ENCODE data around the gene MCM10.

MCM10 gene

DNA sequence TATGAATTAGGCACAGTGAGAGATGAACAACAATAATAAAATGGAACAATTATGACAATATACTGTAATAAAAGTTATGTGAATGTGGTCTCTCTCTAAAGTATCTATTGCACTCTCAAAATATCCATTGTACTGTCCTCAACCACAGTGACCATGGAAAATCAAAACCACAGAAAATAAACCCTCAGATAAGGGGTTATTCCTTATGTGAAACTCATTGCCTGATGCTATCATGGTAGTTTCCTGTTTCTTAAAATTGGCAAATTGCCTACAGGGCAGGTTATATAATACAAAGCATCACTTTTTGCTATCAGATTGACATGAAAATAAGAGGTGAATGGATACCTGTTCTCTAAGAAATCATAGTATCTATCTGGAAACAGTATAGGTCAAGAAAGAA is 3.8 kb downstream of the MCM10 start:
- Histone ChIP-seq H3K4me3 (ENCODE audit: low read length) (no peak overlapping the region), H3K27ac (ENCODE audit: low read length) (no peak overlapping the region), H3K36me3 (replicated peaks; ENCODE audit: insufficient read depth, low read length) (peaks cover 6% of the 10 kb centered on the region; the same call in 1 of the 2 replicates), H2AFZ (ENCODE audit: low read length) (no peak overlapping the region), H3K79me2 (ENCODE audit: low read length) (peaks cover 69% of the 10 kb centered on the region), H3K9me2 (replicated peaks; ENCODE audit: insufficient read depth, low read length) (no peaks in the 10 kb centered on the region), H4K20me1 (ENCODE audit: insufficient read depth, low read length) (no peaks in the 10 kb centered on the region), H3K27me3 (replicated peaks; ENCODE audit: insufficient read depth, low read length) (no peaks in the 10 kb centered on the region), H3K4me2 (ENCODE audit: low read depth, low read length) (no peak overlapping the region), H3K4me1 (ENCODE audit: low read length) (peaks cover 8% of the 10 kb centered on the region), H3F3A (ENCODE audit: insufficient read depth, low read length) (no peaks in the 10 kb centered on the region), H3K9ac (ENCODE audit: low read length) (no peak overlapping the region), H3K9me3 (replicated peaks; ENCODE audit: insufficient read depth, low read length) (no peaks in the 10 kb centered on the region)
- TF ChIP-seq EZH2phosphoT487 (IDR thresholded peaks at IDR 0.05; ENCODE audit: low read length) (no peak), EZH2 (optimal IDR thresholded peaks at IDR 0.05; ENCODE audit: low read depth, low read length) (no peak)
- DNase-seq, result no peak

DNA sequence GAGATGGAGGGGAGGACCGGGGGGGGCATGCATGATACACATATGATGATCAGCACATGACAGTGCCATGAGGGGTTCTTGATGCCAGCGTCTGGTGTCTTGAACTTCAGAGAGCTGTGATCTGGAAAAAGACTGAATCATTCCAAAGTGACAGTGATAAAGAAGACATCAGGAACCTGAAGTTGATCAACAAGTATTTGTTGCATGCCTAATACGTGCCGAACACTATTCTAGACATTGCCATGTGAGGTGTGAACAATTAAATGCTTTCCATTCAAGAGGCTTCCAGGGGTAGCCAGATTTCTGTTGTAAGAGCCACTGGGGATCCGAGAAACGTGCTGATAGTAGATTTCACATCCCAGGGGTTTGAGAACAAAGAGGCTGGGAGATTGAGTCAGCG is 6.2 kb downstream of the MCM10 start:
- H3K9me3 ChIP-seq (replicated peaks; ENCODE audit: insufficient read depth, low read length), result no peaks in the 10 kb centered on the region
- H3K27me3 ChIP-seq (replicated peaks; ENCODE audit: insufficient read depth, low read length), result no peaks in the 10 kb centered on the region
- H3K4me1 ChIP-seq (ENCODE audit: low read length), result peaks cover under 1% of the 10 kb centered on the region; the same call in 1 of the 2 replicates
- no peaks in the 10 kb centered on the region for H4K20me1 ChIP-seq (ENCODE audit: insufficient read depth, low read length)
- peaks cover 58% of the 10 kb centered on the region for H3K79me2 ChIP-seq (ENCODE audit: low read length)
- no peak overlapping the region for H2AFZ ChIP-seq (ENCODE audit: low read length)
- no peak overlapping the region for H3K27ac ChIP-seq (ENCODE audit: low read length)
- no peaks in the 10 kb centered on the region for H3F3A ChIP-seq (ENCODE audit: insufficient read depth, low read length)
- H3K4me2 ChIP-seq (ENCODE audit: low read depth, low read length), result no peak overlapping the region
- H3K4me3 ChIP-seq (ENCODE audit: low read length), result no peak overlapping the region
- H3K36me3 ChIP-seq (replicated peaks; ENCODE audit: insufficient read depth, low read length), result peaks cover 13% of the 10 kb centered on the region; the same call in 1 of the 2 replicates
- no peak for TF ChIP-seq EZH2phosphoT487 (IDR thresholded peaks at IDR 0.05; ENCODE audit: low read length)
- TF ChIP-seq, protein P1, sequence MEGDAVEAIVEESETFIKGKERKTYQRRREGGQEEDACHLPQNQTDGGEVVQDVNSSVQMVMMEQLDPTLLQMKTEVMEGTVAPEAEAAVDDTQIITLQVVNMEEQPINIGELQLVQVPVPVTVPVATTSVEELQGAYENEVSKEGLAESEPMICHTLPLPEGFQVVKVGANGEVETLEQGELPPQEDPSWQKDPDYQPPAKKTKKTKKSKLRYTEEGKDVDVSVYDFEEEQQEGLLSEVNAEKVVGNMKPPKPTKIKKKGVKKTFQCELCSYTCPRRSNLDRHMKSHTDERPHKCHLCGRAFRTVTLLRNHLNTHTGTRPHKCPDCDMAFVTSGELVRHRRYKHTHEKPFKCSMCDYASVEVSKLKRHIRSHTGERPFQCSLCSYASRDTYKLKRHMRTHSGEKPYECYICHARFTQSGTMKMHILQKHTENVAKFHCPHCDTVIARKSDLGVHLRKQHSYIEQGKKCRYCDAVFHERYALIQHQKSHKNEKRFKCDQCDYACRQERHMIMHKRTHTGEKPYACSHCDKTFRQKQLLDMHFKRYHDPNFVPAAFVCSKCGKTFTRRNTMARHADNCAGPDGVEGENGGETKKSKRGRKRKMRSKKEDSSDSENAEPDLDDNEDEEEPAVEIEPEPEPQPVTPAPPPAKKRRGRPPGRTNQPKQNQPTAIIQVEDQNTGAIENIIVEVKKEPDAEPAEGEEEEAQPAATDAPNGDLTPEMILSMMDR (IDR thresholded peaks at IDR 0.05; ENCODE audit: low read length), result no peak
- TF ChIP-seq EZH2 (optimal IDR thresholded peaks at IDR 0.05; ENCODE audit: low read depth, low read length), result no peak
- no peak for DNase-seq
- H3K9ac ChIP-seq (ENCODE audit: low read length), result no peak overlapping the region
- H3K9me2 ChIP-seq (replicated peaks; ENCODE audit: insufficient read depth, low read length), result no peaks in the 10 kb centered on the region

DNA sequence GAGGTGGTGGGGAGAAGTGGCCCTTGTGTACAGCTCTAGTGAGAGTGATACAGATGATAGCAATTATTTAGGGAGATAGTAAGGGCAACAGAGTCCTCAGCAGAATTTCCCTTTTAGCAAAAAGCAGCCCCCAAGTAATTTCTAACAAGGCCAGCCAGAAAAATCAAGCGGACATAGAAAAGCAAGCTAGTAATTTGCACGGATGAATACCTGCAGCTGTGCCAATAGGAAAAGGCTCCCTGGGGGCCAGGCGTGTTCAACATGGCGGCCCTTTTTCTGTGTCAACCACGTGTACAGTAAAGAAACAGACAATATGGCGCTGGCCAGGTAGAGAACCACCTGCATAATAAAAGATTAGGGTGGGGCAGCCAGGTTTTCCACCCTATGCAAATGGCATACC is 7.4 kb downstream of the MCM10 start:
- no peaks in the 10 kb centered on the region for H3F3A ChIP-seq (ENCODE audit: insufficient read depth, low read length)
- H3K36me3 ChIP-seq (replicated peaks; ENCODE audit: insufficient read depth, low read length), result peaks cover 13% of the 10 kb centered on the region; the same call in 1 of the 2 replicates
- no peak for DNase-seq
- H3K4me1 ChIP-seq (ENCODE audit: low read length), result no peaks in the 10 kb centered on the region
- no peak overlapping the region for H3K27ac ChIP-seq (ENCODE audit: low read length)
- H3K9ac ChIP-seq (ENCODE audit: low read length), result no peak overlapping the region
- no peaks in the 10 kb centered on the region for H4K20me1 ChIP-seq (ENCODE audit: insufficient read depth, low read length)
- H3K4me3 ChIP-seq (ENCODE audit: low read length), result no peak overlapping the region
- no peaks in the 10 kb centered on the region for H3K27me3 ChIP-seq (replicated peaks; ENCODE audit: insufficient read depth, low read length)
- no peak overlapping the region for H3K4me2 ChIP-seq (ENCODE audit: low read depth, low read length)
- peaks cover 48% of the 10 kb centered on the region for H3K79me2 ChIP-seq (ENCODE audit: low read length)
- no peak for TF ChIP-seq EZH2 (optimal IDR thresholded peaks at IDR 0.05; ENCODE audit: low read depth, low read length)
- H3K9me3 ChIP-seq (replicated peaks; ENCODE audit: insufficient read depth, low read length), result no peaks in the 10 kb centered on the region
- no peak overlapping the region for H2AFZ ChIP-seq (ENCODE audit: low read length)
- no peaks in the 10 kb centered on the region for H3K9me2 ChIP-seq (replicated peaks; ENCODE audit: insufficient read depth, low read length)

DNA sequence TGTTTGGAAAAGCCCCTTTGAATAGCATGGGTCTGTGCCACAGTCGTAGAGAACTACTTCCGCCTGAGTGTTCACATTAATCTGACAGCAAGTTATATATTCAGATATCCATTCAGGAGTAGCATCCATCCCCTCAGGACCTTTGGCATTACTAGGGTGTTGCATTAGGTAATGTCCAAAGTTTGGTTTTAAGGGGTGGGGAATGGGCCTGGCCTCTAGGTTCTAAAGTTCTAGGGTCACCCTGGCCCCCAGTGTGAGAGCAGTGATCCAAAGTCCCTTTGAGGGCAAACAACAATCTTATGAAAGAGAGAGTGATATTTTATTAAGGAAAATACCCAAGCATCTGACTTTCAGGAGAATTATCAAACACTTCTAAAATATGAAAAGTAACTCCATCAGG is 12.3 kb downstream of the MCM10 start:
- Histone ChIP-seq H3K4me3 (ENCODE audit: low read length) (no peak overlapping the region), H3K36me3 (replicated peaks; ENCODE audit: insufficient read depth, low read length) (peaks cover 15% of the 10 kb centered on the region; the same call in 1 of the 2 replicates), H3K79me2 (ENCODE audit: low read length) (peaks cover 7% of the 10 kb centered on the region; the same call in 1 of the 2 replicates), H3K4me2 (ENCODE audit: low read depth, low read length) (no peak overlapping the region), H3K9ac (ENCODE audit: low read length) (no peak overlapping the region), H3K4me1 (ENCODE audit: low read length) (no peaks in the 10 kb centered on the region), H3K27ac (ENCODE audit: low read length) (no peak overlapping the region), H3K27me3 (replicated peaks; ENCODE audit: insufficient read depth, low read length) (no peaks in the 10 kb centered on the region), H3F3A (ENCODE audit: insufficient read depth, low read length) (no peaks in the 10 kb centered on the region), H3K9me2 (replicated peaks; ENCODE audit: insufficient read depth, low read length) (no peaks in the 10 kb centered on the region), H2AFZ (ENCODE audit: low read length) (no peak overlapping the region), H3K9me3 (replicated peaks; ENCODE audit: insufficient read depth, low read length) (no peaks in the 10 kb centered on the region), H4K20me1 (ENCODE audit: insufficient read depth, low read length) (no peaks in the 10 kb centered on the region)
- TF ChIP-seq, protein P1 (IDR thresholded peaks at IDR 0.05; ENCODE audit: low read length), result no peak
- TF ChIP-seq EZH2 (optimal IDR thresholded peaks at IDR 0.05; ENCODE audit: low read depth, low read length), result no peak
- TF ChIP-seq EZH2phosphoT487 (IDR thresholded peaks at IDR 0.05; ENCODE audit: low read length), result no peak
- DNase-seq, result no peak

Data from MM.1S (cell line).